Panc1 (cell line): ENCODE data around the gene TAF4B.
"Not testable (repeated sequence)": the region's sequence is repeated elsewhere in the genome, so short reads cannot be mapped to it uniquely, and the experiment has no call there.

Experiments used
- POLR2AphosphoS5 ChIP-seq: IDR thresholded peaks from 2 replicates; pipeline ENCODE4 v1.6.1; 2012; ENCODE audit warnings: mild to moderate bottlenecking, low read depth, low read length, moderate library complexity
- TF ChIP-seq, protein P1 (sequence below), 2 experiments: IDR thresholded peaks; 2 replicates each; pipeline ENCODE4 v1.6.1; 2011 to 2012; ENCODE audit warnings: low read depth in 2 of 2, control low read depth in 1 of 2, low read length in 1 of 2, mild to moderate bottlenecking in 1 of 2, moderate library complexity in 1 of 2; ENCODE audit not compliant: insufficient read depth in 1 of 2
- TF ChIP-seq, protein P2 (sequence below): fragments of 450-650 bp; IDR thresholded peaks from 2 replicates; pipeline ENCODE4 v1.5.1; 2017; ENCODE audit warnings: mild to moderate bottlenecking

DNA sequence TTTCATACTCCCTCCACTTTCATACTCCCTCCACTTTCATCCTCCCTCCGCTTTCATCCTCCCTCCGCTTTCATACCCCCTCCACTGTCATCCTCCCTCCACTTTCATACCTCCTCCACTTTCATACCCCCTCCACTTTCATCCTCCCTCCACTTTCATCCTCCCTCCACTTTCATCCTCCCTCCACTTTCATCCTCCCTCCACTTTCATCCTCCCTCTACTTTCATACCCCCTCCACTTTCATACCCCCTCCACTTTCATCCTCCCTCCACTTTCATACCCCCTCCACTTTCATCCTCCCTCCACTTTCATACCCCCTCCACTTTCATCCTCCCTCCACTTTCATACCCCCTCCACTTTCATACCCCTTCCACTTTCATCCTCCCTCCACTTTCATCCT, 77.0 kb downstream of the TAF4B start:
- TF ChIP-seq, protein P1, sequence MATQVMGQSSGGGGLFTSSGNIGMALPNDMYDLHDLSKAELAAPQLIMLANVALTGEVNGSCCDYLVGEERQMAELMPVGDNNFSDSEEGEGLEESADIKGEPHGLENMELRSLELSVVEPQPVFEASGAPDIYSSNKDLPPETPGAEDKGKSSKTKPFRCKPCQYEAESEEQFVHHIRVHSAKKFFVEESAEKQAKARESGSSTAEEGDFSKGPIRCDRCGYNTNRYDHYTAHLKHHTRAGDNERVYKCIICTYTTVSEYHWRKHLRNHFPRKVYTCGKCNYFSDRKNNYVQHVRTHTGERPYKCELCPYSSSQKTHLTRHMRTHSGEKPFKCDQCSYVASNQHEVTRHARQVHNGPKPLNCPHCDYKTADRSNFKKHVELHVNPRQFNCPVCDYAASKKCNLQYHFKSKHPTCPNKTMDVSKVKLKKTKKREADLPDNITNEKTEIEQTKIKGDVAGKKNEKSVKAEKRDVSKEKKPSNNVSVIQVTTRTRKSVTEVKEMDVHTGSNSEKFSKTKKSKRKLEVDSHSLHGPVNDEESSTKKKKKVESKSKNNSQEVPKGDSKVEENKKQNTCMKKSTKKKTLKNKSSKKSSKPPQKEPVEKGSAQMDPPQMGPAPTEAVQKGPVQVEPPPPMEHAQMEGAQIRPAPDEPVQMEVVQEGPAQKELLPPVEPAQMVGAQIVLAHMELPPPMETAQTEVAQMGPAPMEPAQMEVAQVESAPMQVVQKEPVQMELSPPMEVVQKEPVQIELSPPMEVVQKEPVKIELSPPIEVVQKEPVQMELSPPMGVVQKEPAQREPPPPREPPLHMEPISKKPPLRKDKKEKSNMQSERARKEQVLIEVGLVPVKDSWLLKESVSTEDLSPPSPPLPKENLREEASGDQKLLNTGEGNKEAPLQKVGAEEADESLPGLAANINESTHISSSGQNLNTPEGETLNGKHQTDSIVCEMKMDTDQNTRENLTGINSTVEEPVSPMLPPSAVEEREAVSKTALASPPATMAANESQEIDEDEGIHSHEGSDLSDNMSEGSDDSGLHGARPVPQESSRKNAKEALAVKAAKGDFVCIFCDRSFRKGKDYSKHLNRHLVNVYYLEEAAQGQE (IDR thresholded peaks at IDR 0.05; ENCODE audit: insufficient read depth in 1 of 2, low read depth in 2 of 2, low read length in 1 of 2), result not testable (repeated sequence)
- not testable (repeated sequence) for TF ChIP-seq POLR2AphosphoS5
- TF ChIP-seq, protein P2, sequence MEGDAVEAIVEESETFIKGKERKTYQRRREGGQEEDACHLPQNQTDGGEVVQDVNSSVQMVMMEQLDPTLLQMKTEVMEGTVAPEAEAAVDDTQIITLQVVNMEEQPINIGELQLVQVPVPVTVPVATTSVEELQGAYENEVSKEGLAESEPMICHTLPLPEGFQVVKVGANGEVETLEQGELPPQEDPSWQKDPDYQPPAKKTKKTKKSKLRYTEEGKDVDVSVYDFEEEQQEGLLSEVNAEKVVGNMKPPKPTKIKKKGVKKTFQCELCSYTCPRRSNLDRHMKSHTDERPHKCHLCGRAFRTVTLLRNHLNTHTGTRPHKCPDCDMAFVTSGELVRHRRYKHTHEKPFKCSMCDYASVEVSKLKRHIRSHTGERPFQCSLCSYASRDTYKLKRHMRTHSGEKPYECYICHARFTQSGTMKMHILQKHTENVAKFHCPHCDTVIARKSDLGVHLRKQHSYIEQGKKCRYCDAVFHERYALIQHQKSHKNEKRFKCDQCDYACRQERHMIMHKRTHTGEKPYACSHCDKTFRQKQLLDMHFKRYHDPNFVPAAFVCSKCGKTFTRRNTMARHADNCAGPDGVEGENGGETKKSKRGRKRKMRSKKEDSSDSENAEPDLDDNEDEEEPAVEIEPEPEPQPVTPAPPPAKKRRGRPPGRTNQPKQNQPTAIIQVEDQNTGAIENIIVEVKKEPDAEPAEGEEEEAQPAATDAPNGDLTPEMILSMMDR, result not testable (repeated sequence)
